Ishikawa (cell line): Measurements from ENCODE around the gene AGAP9.
"Not testable (repeated sequence)": the region's sequence is repeated elsewhere in the genome, so short reads cannot be mapped to it uniquely, and the experiment has no call there.

Experiments used
- EP300 ChIP-seq: IDR thresholded peaks from 2 replicates; pipeline ENCODE4 v1.6.1; 2012; ENCODE audit warnings: borderline replicate concordance
- YY1 ChIP-seq: IDR thresholded peaks from 2 replicates; pipeline ENCODE4 v1.6.1; 2012; ENCODE audit warnings: low read depth
- TF ChIP-seq, protein P1 (sequence below): IDR thresholded peaks from 2 replicates; pipeline ENCODE4 v1.6.1; 2012
- TF ChIP-seq, protein P2 (sequence below): IDR thresholded peaks from 2 replicates; pipeline ENCODE4 v1.6.1; 2012; ENCODE audit warnings: low read depth, mild to moderate bottlenecking

GRCh38 chr10:47483923-47484322 is 39.5 kb downstream of the AGAP9 start, which contains the start of gene ANXA8:
- TF ChIP-seq YY1, EP300: not testable (repeated sequence)
- TF ChIP-seq, protein P1, sequence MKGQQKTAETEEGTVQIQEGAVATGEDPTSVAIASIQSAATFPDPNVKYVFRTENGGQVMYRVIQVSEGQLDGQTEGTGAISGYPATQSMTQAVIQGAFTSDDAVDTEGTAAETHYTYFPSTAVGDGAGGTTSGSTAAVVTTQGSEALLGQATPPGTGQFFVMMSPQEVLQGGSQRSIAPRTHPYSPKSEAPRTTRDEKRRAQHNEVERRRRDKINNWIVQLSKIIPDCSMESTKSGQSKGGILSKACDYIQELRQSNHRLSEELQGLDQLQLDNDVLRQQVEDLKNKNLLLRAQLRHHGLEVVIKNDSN = not testable (repeated sequence)
- TF ChIP-seq, protein P2, sequence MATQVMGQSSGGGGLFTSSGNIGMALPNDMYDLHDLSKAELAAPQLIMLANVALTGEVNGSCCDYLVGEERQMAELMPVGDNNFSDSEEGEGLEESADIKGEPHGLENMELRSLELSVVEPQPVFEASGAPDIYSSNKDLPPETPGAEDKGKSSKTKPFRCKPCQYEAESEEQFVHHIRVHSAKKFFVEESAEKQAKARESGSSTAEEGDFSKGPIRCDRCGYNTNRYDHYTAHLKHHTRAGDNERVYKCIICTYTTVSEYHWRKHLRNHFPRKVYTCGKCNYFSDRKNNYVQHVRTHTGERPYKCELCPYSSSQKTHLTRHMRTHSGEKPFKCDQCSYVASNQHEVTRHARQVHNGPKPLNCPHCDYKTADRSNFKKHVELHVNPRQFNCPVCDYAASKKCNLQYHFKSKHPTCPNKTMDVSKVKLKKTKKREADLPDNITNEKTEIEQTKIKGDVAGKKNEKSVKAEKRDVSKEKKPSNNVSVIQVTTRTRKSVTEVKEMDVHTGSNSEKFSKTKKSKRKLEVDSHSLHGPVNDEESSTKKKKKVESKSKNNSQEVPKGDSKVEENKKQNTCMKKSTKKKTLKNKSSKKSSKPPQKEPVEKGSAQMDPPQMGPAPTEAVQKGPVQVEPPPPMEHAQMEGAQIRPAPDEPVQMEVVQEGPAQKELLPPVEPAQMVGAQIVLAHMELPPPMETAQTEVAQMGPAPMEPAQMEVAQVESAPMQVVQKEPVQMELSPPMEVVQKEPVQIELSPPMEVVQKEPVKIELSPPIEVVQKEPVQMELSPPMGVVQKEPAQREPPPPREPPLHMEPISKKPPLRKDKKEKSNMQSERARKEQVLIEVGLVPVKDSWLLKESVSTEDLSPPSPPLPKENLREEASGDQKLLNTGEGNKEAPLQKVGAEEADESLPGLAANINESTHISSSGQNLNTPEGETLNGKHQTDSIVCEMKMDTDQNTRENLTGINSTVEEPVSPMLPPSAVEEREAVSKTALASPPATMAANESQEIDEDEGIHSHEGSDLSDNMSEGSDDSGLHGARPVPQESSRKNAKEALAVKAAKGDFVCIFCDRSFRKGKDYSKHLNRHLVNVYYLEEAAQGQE = not testable (repeated sequence)
